Thymus (tissue), 11 donors: ENCODE data around the gene DGAT2L6. TPM values are rescaled to one million over a fixed set of nuclear protein-coding genes. Genes with fewer than 3 reads are reported as not detected.
"Not testable (repeated sequence)": the region's sequence is repeated elsewhere in the genome, so short reads cannot be mapped to it uniquely, and the experiment has no call there.

Experiments used
- DNase-seq, 9 donors: peaks; one replicate each; pipeline ENCODE4 v3.0.0-alpha.2; 2013; ENCODE audit warnings: low spot score in 9 of 9, low read depth in 6 of 9, missing footprints in 1 of 9
- H3K27ac ChIP-seq, 2 donors: one replicate each; pipeline ENCODE4 v1.5.1; 2013; ENCODE audit warnings: control low read depth in 1 of 2, low read depth in 1 of 2, low read length in 1 of 2, mild to moderate bottlenecking in 1 of 2, moderate library complexity in 1 of 2
- H3K27me3 ChIP-seq, 2 donors: one replicate each; pipeline ENCODE4 v1.5.1; 2013; ENCODE audit warnings: low read length in 1 of 2; ENCODE audit not compliant: control insufficient read depth in 2 of 2, insufficient read depth in 1 of 2
- H3K36me3 ChIP-seq, 2 donors: one replicate each; pipeline ENCODE4 v1.5.1; 2013; ENCODE audit warnings: low read length in 1 of 2, mild to moderate bottlenecking in 1 of 2, moderate library complexity in 1 of 2; ENCODE audit not compliant: control insufficient read depth in 2 of 2, insufficient read depth in 2 of 2
- H3K4me1 ChIP-seq, 2 donors: one replicate each; pipeline ENCODE4 v1.5.1; 2013; ENCODE audit warnings: low read length in 2 of 2; ENCODE audit not compliant: control insufficient read depth in 2 of 2, insufficient read depth in 2 of 2
- H3K4me3 ChIP-seq, 2 donors: one replicate each; pipeline ENCODE4 v1.5.1; 2013; ENCODE audit warnings: low read length in 2 of 2, control low read depth in 1 of 2, mild to moderate bottlenecking in 1 of 2
- H3K9me3 ChIP-seq, 2 donors: one replicate each; pipeline ENCODE4 v1.5.1; 2013; ENCODE audit warnings: low read length in 1 of 2, mild to moderate bottlenecking in 1 of 2; ENCODE audit not compliant: control insufficient read depth in 2 of 2, insufficient read depth in 1 of 2
- WGBS: extraction: QIAGEN DNeasy Blood & Tissue Kit; methylation state at CpG from one replicate; pipeline ENCODE4 v1.1.7; 2013; 5-methylcytosine and 5-hydroxymethylcytosine counted together
- polyA plus RNA-seq: library from polyadenylated mRNA; stranded (reverse); fragments of 200-250 nt; gene quantifications from one replicate; pipeline ENCODE4 v1.2.3, GENCODE V29; 2013
- total RNA-seq: library from RNA; stranded (reverse); fragments of 120-200 nt; gene quantifications from one replicate; pipeline ENCODE4 v1.2.4, GENCODE V29; 2013
- donor health status: healthy.

Gene DGAT2L6
- total and polyA plus RNA-seq, 2 donors = 0.02 TPM; not detected in 1

DNA sequence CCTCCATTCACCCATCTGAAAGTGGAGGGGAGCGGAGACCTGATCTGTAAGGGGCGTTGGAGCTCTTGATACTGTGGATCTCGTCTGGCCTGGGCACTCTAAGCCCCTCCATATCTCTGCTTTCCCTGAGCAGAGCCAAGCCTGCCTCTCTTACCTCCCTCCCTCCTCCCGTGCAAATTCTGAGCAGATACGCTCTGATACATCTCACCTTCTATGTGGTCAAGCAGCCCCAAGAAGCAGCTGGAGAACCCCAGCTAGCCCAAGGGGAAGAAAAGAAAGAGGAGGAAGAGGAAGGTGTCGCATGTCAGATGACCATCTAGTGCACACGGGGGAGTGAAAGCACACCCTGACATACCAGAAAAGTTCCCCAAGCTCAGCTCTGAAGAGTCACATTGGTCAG is 1.9 kb upstream of the DGAT2L6 start:
- no peaks in the 10 kb centered on the region for H3K4me1 ChIP-seq
- no peaks in the 10 kb centered on the region for H3K27me3 ChIP-seq
- no peak overlapping the region for H3K4me3 ChIP-seq
- no peaks in the 10 kb centered on the region for H3K9me3 ChIP-seq
- no peak overlapping the region for H3K27ac ChIP-seq
- no peak for DNase-seq
- 95% methylated on average over 7 of the region's 7 CpGs for WGBS
- no peaks in the 10 kb centered on the region for H3K36me3 ChIP-seq

GRCh38 chrX:70183091-70183490 is 5.8 kb downstream of the DGAT2L6 start:
- DNase-seq = no peak
- WGBS = 96% methylated on average over 5 of the region's 5 CpGs

DNA sequence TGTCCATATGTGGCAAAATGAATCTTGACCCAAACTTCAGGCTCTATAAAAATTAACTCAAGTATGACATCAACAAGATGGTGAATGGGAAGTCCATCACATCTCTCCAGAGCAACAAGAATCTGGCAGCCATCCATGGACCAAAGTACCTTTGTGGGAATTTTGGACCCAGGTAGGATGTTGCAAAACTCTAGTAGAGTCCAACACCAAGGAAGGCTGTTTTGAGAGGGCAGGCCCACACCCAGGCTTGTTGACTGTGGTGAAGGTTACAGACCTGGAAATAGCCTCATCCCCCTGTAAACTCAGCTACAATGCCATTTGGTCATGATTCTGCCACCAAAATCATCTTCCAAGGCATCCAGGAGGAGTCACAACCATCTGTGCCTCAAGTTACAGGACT is 12.9 kb downstream of the DGAT2L6 start:
- no peaks in the 10 kb centered on the region for H3K9me3 ChIP-seq

More at GRCh38 chrX:70183091-70183490, 5.8 kb downstream of the DGAT2L6 start:
- no peaks in the 10 kb centered on the region for H3K27me3 ChIP-seq
- no peaks in the 10 kb centered on the region for H3K36me3 ChIP-seq
- H3K4me1 ChIP-seq = no peaks in the 10 kb centered on the region
- H3K4me3 ChIP-seq = no peak overlapping the region
- H3K9me3 ChIP-seq = no peaks in the 10 kb centered on the region
- no peak overlapping the region for H3K27ac ChIP-seq

DNA sequence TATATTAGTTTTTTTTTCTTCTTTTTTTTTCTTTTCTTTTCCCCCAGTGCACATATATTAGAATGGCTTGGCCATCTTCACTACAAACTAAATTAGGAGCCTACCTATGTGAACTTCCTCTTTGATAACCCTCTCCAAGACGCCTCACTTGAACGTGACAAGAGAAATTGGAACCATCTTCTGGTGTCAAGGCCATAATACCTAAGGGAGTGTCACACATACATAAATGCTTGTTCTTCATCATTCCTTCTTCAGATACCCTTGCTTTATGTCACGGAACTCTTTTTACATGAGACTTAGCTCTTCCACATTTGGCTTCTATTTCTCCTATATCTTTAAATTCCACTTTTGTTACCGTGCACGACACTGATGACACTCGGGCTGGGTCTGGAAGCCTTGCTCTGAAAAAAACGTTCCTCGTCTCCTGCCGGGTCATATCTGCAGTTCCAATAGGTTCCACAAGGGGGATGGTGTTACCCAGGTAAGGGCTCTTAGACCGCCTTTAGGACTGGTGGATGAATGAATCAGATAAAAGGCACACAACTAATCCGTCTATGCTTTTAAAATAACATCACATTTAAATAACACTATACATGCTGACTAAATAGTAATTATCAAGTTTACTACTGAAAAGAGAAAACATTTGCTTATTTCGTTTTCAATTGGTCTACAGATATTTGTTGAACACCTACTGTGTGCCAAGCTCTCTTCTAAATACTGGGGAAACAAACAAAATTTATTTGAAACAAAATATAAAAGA is 19.9 kb downstream of the DGAT2L6 start:
- H3K4me1 ChIP-seq = no peaks in the 10 kb centered on the region
- peak; percentile 4 to 71 (median 28) for DNase-seq

More for the DNA sequence above, 12.9 kb downstream of the DGAT2L6 start:
- DNase-seq = no peak
- no peaks in the 10 kb centered on the region for H3K4me1 ChIP-seq
- H3K27me3 ChIP-seq = no peaks in the 10 kb centered on the region
- H3K36me3 ChIP-seq = no peaks in the 10 kb centered on the region
- no peak overlapping the region for H3K27ac ChIP-seq
- H3K4me3 ChIP-seq = no peak overlapping the region

GRCh38 chrX:70201732-70202131 is 24.4 kb downstream of the DGAT2L6 start:
- Histone ChIP-seq H3K27ac (no peak overlapping the region), H3K36me3 (no peaks in the 10 kb centered on the region), H3K4me3 (no peak overlapping the region), H3K27me3 (no peaks in the 10 kb centered on the region), H3K9me3 (no peaks in the 10 kb centered on the region), H3K4me1 (no peaks in the 10 kb centered on the region)
- WGBS = 81% methylated on average over 5 of the region's 5 CpGs
- DNase-seq = no peak

More for the DNA sequence above, 19.9 kb downstream of the DGAT2L6 start:
- Histone ChIP-seq H3K27ac (no peak overlapping the region), H3K4me3 (no peak overlapping the region), H3K27me3 (no peaks in the 10 kb centered on the region), H3K36me3 (no peaks in the 10 kb centered on the region), H3K9me3 (no peaks in the 10 kb centered on the region)
- WGBS = 18% methylated on average over 12 of the region's 12 CpGs

GRCh38 chrX:70208479-70208878 is 31.2 kb downstream of the DGAT2L6 start:
- Histone ChIP-seq H3K4me1 (no peaks in the 10 kb centered on the region), H3K4me3 (no peak overlapping the region), H3K27ac (no peak overlapping the region), H3K36me3 (no peaks in the 10 kb centered on the region), H3K27me3 (no peaks in the 10 kb centered on the region), H3K9me3 (no peaks in the 10 kb centered on the region)
- DNase-seq = no peak

- DNase-seq, H3K27ac ChIP-seq, H3K4me3 ChIP-seq, H3K9me3 ChIP-seq, H3K27me3 ChIP-seq, H3K36me3 ChIP-seq, H3K4me1 ChIP-seq: not testable (repeated sequence)
- 69% methylated on average over 6 of the region's 6 CpGs for WGBS
These were observed 32.3 kb downstream of the DGAT2L6 start for GRCh38 chrX:70209570-70209969.

DNA sequence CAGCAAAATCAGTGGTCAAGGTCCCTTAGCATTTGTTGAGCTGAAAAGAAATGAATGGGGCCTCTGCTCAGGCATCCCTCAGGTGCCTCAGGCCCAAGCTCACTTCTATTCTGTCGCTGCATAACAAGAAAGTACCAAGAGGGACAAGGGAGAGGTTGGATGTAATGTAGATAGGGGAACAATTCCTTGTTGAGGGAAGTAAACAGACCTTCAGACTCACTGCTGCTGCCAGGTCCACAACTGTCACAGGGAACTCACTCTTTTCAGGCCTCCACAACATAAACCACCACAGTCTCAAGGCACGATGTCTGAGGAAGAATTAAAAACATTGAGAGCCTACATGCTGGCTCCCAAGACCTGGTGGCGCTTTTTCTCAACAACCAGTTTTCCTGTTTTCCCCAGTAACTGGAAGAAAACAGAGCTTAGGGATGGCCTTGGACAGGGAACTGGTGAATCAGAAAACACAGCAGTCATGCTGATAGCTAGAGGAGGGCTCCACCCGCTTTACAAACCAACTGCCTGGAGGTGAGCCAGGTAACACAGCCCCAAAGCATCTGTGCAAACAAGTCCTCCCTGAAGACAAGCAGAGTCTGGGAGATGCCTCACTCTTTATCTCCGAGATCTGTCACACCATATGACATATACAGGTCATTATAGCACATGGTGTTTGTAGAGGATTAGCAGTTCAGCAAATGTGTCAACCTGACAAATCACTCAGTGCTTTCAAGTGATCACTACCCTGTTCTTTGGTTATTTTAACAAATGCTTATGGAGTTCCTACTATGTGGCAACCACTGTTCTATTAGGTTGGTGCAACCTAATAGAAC is 42.9 kb downstream of the DGAT2L6 start:
- no peak for DNase-seq
- Histone ChIP-seq H3K4me1 (no peaks in the 10 kb centered on the region), H3K9me3 (peaks cover 0 to 4% of the 10 kb centered on the region in 2 donors), H3K4me3 (no peak overlapping the region), H3K27me3 (no peaks in the 10 kb centered on the region), H3K36me3 (no peaks in the 10 kb centered on the region), H3K27ac (no peak overlapping the region)
- WGBS = 87% methylated on average over 5 of the region's 5 CpGs

DNA sequence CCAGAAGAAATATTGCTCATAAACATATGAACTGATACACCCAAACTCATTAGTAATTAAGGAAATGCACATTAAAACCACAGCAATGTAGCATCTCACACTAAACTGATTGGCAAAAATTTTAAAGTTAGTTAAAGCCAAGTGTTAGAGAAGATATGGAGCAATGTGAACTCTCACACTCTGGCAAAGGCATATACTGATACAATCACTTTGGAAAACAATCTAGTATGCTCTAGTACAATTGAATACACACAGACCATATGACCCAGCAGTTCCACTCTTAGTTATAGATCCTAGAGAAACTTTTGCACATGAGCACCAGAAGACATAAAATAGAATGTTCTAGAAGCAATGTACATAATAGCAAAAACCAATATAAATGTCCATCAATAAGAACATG is 48.8 kb downstream of the DGAT2L6 start:
- no peak overlapping the region for H3K4me3 ChIP-seq
- no peak for DNase-seq
- H3K9me3 ChIP-seq = no peaks in the 10 kb centered on the region
- H3K36me3 ChIP-seq = no peaks in the 10 kb centered on the region
- H3K27ac ChIP-seq = no peak overlapping the region
- no peaks in the 10 kb centered on the region for H3K4me1 ChIP-seq
- H3K27me3 ChIP-seq = no peaks in the 10 kb centered on the region
